ENCODE results near the gene GLP2R.

GLP2R gene

DNA sequence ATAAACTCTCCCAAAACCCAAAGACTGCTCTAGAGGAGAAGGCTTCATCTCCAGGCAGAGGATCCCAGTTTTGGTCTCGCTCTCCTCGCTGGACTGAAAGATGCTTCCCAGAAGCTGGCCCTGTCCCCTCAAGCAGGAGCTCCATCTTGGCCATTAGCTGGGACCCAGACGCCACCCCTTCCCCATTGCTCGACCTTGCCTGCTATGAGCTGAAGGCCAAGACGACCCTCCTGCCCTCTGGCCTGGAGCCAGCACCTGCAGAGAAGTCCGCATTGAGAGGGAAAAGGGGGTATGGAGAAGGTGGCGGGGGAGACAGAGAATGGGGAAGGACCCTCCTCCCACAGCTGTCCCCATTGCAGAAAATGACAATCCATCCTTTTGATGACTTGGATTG is 82.9 kb downstream of the GLP2R start:
- no peak for TF ChIP-seq POLR2A (IDR thresholded peaks at IDR 0.05; ENCODE audit: extremely low read depth, insufficient read length)
- TF ChIP-seq, protein P1, sequence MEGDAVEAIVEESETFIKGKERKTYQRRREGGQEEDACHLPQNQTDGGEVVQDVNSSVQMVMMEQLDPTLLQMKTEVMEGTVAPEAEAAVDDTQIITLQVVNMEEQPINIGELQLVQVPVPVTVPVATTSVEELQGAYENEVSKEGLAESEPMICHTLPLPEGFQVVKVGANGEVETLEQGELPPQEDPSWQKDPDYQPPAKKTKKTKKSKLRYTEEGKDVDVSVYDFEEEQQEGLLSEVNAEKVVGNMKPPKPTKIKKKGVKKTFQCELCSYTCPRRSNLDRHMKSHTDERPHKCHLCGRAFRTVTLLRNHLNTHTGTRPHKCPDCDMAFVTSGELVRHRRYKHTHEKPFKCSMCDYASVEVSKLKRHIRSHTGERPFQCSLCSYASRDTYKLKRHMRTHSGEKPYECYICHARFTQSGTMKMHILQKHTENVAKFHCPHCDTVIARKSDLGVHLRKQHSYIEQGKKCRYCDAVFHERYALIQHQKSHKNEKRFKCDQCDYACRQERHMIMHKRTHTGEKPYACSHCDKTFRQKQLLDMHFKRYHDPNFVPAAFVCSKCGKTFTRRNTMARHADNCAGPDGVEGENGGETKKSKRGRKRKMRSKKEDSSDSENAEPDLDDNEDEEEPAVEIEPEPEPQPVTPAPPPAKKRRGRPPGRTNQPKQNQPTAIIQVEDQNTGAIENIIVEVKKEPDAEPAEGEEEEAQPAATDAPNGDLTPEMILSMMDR (IDR thresholded peaks at IDR 0.05; ENCODE audit: low read depth, low read length), result no peak
- TF ChIP-seq, protein P2, sequence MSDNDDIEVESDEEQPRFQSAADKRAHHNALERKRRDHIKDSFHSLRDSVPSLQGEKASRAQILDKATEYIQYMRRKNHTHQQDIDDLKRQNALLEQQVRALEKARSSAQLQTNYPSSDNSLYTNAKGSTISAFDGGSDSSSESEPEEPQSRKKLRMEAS (IDR thresholded peaks at IDR 0.05; ENCODE audit: low read depth, low read length), result no peak
- TF ChIP-seq MYC (IDR thresholded peaks at IDR 0.05; ENCODE audit: low read depth, low read length), result no peak

DNA sequence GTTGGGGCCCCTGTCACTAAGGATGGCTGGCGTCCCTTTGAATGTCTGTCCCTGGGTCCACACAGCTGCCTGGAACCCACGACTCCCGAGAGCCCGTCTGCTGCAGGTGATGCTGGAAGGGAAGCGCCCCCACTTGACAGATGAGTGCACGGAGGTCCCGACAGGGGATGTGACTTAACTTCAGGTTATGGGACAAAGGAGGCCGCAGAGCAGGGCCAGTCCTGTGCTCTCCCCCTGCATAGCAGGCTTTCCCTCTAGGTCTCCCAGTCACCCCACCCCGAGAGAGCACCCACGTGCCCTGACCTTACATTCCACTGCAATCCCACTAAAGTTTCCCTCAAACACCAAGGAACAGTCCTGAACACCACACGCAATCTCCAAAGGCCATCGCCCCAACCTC is 85.4 kb downstream of the GLP2R start:
- no peak for DNase-seq (ENCODE audit: low read depth)
- H3K4me3 ChIP-seq (ENCODE audit: low read depth, low read length), result no peak overlapping the region
- TF ChIP-seq POLR2A (IDR thresholded peaks at IDR 0.05; ENCODE audit: extremely low read depth, insufficient read length), result no peak
- TF ChIP-seq, protein P1 (IDR thresholded peaks at IDR 0.05; ENCODE audit: low read depth, low read length), result no peak
- TF ChIP-seq, protein P2 (IDR thresholded peaks at IDR 0.05; ENCODE audit: low read depth, low read length), result no peak
- no peak for TF ChIP-seq MYC (IDR thresholded peaks at IDR 0.05; ENCODE audit: low read depth, low read length)

More for the DNA sequence above, 82.9 kb downstream of the GLP2R start:
- DNase-seq (ENCODE audit: low read depth), result no peak
- no peak overlapping the region for H3K4me3 ChIP-seq (ENCODE audit: low read depth, low read length)

DNA sequence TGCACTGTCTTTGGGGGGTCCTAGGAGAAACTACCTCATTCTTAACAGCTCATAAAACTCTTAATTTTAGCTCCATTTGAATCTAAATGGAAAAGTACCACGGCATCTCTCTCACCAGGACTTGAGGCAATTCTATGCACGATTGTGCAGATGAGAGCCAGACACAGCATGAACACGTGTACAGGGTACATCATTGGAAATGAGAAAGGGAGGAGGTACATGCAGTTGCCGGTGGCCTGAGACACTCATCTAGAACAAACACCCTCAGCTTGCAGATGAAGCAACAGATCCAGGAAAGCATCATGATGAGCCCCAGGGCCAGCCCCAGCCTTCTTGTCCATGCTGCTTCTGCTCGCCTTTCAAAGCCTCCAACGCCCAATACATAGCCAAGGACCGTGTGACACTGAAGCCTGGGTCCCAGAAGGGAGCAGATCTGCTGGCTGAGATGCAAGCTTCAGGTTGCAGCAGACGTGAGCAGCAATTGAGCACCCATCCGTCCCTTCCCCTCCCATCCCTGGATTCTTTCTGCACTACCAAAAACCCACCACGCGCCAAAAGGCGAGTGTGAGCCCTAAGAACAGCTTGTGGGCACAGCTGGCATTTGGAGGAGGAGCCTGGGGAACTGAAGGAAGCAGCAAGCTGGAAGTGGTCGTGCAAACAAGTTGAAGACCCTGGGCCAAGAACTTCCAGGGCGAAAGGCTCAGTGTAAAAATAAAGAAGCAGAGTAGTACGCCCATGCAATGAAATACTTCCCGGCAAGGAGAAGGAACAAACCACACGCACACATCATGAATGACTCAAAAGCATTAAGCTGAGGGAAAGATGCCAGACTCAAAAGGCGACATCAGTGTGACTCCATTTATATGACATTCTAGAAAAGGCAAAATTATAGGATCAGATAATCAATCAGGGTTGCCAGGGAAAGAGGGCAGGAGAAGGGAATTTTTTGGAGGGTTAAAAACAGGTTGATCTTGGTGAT is 86.7 kb downstream of the GLP2R start:
- H3K4me3 ChIP-seq (ENCODE audit: low read depth, low read length), result no peak overlapping the region
- TF ChIP-seq, protein P2 (IDR thresholded peaks at IDR 0.05; ENCODE audit: low read depth, low read length), result no peak
- TF ChIP-seq MYC (IDR thresholded peaks at IDR 0.05; ENCODE audit: low read depth, low read length), result no peak
- TF ChIP-seq, protein P1 (IDR thresholded peaks at IDR 0.05; ENCODE audit: low read depth, low read length), result no peak
- no peak for TF ChIP-seq POLR2A (IDR thresholded peaks at IDR 0.05; ENCODE audit: extremely low read depth, insufficient read length)
- no peak for DNase-seq (ENCODE audit: low read depth)

DNA sequence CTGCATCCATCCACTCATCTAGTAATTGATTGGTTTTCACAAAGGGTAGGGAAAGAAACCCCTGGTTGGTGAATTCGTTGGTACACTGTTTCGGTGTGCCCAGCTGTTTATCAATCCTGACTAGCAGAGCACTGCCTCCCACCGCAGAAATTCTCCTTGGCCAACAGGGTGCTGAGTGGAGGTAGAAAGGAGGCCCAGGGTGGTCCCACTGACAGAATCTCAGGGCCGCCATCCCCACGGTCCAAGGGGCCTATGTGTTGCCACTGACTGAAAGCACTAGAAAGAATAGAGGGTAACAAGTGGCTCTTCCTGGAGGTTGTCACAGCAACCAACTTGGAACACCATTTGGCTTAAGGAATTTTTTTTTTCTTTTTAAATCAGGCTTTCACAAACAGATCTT is 87.8 kb downstream of the GLP2R start:
- TF ChIP-seq, protein P1 (IDR thresholded peaks at IDR 0.05; ENCODE audit: low read depth, low read length), result no peak
- TF ChIP-seq, protein P2 (IDR thresholded peaks at IDR 0.05; ENCODE audit: low read depth, low read length), result no peak
- TF ChIP-seq MYC (IDR thresholded peaks at IDR 0.05; ENCODE audit: low read depth, low read length), result no peak
- TF ChIP-seq POLR2A (IDR thresholded peaks at IDR 0.05; ENCODE audit: extremely low read depth, insufficient read length), result no peak
- H3K4me3 ChIP-seq (ENCODE audit: low read depth, low read length), result no peak overlapping the region
- DNase-seq (ENCODE audit: low read depth), result no peak

DNA sequence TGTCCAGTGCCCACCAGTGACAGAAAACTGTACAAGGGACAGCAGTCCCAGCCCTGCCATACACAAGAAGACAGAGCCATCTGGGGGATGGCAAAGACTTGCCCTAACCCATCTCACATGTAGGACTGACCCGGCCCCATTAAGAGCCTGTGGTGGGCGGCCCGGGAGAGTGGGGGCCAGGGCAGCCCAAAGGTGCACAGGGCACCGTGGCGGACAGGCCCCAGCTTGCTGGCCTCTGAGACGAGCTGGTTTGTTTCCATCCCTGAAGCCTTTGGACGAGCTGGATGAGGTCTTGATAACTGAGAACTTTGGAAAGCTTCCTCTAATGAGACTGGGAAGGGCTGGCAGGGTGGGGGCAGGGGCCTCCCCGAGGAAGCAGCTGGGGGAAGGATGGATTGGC is 90.4 kb downstream of the GLP2R start:
- TF ChIP-seq MYC (IDR thresholded peaks at IDR 0.05; ENCODE audit: low read depth, low read length) (no peak), POLR2A (IDR thresholded peaks at IDR 0.05; ENCODE audit: extremely low read depth, insufficient read length) (no peak)
- TF ChIP-seq, protein P2 (IDR thresholded peaks at IDR 0.05; ENCODE audit: low read depth, low read length), result no peak
- TF ChIP-seq, protein P1 (IDR thresholded peaks at IDR 0.05; ENCODE audit: low read depth, low read length), result no peak
- no peak overlapping the region for H3K4me3 ChIP-seq (ENCODE audit: low read depth, low read length)
- no peak for DNase-seq (ENCODE audit: low read depth)

Data from NB4 (cell line).